OCI-M2 (cell line): ENCODE measurements around the gene ARMC5.
"Not testable (repeated sequence)": the region's sequence is repeated elsewhere in the genome, so short reads cannot be mapped to it uniquely, and the experiment has no call there.

Source experiments
- DNase-seq: peaks from one replicate; lab custom pipeline; 2025; ENCODE audit not compliant: unreplicated experiment; lab: John Stamatoyannopoulos, UW

Gene ARMC5, protein sequence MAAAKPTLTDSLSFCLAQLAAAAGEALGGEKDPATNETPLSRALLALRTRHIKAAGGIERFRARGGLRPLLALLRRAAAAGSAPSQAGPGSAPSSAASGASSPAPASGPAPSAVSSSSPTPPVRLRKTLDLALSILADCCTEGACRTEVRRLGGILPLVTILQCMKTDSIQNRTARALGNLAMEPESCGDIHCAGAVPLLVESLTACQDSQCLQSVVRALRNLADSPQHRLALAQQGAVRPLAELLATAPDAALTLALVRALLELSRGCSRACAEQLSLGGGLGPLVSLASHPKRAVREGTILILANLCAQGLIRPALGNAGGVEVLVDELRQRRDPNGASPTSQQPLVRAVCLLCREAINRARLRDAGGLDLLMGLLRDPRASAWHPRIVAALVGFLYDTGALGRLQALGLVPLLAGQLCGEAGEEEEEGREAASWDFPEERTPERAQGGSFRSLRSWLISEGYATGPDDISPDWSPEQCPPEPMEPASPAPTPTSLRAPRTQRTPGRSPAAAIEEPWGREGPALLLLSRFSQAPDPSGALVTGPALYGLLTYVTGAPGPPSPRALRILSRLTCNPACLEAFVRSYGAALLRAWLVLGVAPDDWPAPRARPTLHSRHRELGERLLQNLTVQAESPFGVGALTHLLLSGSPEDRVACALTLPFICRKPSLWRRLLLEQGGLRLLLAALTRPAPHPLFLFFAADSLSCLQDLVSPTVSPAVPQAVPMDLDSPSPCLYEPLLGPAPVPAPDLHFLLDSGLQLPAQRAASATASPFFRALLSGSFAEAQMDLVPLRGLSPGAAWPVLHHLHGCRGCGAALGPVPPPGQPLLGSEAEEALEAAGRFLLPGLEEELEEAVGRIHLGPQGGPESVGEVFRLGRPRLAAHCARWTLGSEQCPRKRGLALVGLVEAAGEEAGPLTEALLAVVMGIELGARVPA

GRCh38 chr16:31458844-31459686, at the start of gene ARMC5:
TSS of gene ARMC5 (plus strand) at chr16:31459501. CDS start at chr16:31459525, 24 bp downstream.
- DNase-seq, result peak; percentile 78

GRCh38 chr16:31410082-31410481, 49.2 kb upstream of the ARMC5 start:
- no peak for DNase-seq

GRCh38 chr16:31411024-31411844, 48.1 kb upstream of the ARMC5 start:
- no peak for DNase-seq

- DNase-seq, result no peak
Measured at GRCh38 chr16:31412750-31413149, 46.6 kb upstream of the ARMC5 start.

DNA sequence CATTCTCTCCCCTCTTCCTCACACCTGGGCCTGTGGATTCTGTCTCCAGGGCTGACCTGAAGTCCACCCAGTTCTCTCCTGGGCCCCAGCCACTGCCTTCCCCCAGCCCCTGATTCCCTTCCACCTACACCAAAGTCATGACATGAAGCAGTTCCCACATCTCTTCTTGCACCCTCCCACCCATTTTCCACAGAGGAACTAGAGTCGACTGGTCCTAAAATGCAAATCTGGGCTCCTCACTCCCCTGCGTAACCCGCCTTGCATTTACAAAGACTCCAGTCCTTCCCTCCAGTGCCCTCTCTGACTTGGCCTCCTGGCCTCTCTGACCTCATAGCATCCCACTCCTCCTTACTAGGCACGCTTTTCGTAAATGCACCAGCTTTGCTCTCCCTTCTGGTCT, 45.9 kb upstream of the ARMC5 start:
- DNase-seq, result no peak

DNA sequence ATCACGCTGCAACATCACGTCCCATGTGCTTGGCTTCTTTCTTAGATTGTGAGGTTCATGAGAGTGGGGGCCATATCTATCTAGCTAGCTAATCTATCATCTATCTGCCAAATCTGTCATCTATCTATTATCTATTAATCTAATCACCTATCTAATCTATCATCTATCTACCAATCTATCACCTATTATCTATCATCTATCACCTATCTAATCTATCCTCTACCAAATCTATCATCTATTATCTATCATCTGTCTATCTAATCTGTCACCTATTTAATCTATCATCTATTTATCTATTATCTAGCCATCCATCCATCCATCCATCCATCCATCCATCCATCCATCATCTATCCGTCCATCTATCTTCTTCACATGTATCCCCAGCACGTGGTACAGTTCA, 45.4 kb upstream of the ARMC5 start:
- no peak for DNase-seq

DNA sequence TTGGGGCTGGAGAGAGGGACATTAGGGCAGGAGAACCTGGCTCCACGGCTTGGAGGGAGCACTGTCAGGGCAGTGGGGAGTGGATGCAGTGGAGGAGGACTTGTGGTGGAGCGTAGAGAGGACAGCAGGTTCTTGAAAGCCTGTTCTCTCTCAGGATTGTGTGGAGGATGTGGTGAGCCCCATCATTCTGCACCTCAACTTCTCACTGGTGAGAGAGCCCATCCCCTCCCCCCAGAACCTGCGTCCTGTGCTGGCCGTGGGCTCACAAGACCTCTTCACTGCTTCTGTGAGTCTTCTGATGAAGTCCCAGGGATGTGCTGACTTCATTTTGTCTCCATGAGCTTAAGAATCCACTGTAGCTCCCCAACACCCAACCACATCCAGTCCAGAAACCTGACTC, 44.6 kb upstream of the ARMC5 start:
- DNase-seq, result no peak

GRCh38 chr16:31416371-31416770, 42.9 kb upstream of the ARMC5 start:
- DNase-seq, result no peak

GRCh38 chr16:31417036-31417435, 42.3 kb upstream of the ARMC5 start:
- DNase-seq, result not testable (repeated sequence)

DNA sequence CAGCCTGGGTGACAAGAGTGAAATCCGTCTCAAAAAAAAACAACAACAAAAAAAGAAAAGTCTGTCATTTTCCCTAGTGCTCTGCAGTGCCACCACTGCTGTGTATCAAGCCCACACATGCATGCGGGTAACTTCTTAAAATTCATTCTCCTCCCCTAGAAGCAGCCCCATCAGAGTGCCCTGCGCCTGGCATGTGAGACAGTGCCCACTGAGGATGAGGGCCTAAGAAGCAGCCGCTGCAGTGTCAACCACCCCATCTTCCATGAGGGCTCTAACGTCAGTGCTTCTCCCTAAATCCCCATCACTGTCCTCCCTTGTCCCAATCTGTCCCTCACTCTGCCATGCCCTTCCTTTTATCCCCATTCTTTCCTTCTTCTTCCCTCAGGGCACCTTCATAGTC, 41.4 kb upstream of the ARMC5 start:
- no peak for DNase-seq

- no peak for DNase-seq
Measured at GRCh38 chr16:31420037-31420436, 39.3 kb upstream of the ARMC5 start.

DNA sequence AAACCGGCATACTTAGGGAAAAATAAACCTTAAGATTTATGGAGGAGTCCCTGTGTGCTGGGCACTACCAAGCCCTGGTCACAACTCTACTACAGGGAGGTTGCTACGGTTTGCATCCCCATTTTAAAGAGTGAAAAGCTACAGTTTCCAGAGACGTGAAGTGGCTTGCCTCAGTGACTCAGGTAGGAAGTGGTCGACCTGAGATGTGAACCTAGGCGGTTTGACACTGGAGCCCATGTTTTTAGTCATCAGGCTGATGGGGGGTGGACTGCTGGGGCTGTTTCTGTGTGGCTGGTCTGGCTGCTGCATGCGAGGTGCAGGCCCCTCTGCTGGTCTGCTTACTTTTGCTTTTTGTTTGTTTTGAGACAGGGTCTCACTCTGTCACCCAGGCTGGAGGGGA, 37.7 kb upstream of the ARMC5 start:
- DNase-seq, result no peak

DNA sequence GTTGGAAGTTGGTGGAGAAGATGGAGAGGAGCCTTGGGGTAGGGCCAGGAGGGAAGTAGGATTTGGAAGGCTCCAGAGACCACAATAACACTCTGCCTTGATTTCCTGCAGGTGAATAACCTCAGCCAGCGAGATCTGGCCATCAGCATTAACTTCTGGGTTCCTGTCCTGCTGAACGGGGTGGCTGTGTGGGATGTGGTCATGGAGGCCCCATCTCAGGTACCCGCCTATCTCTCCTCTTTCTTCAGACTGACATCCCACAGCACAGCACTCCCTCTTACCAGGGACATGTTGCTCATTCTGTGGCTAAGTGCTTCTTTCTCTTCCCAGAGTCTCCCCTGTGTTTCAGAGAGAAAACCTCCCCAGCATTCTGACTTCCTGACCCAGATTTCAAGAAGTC, 36.1 kb upstream of the ARMC5 start:
- no peak for DNase-seq

- DNase-seq, result no peak
Measured at GRCh38 chr16:31423801-31424200, 35.5 kb upstream of the ARMC5 start.

DNA sequence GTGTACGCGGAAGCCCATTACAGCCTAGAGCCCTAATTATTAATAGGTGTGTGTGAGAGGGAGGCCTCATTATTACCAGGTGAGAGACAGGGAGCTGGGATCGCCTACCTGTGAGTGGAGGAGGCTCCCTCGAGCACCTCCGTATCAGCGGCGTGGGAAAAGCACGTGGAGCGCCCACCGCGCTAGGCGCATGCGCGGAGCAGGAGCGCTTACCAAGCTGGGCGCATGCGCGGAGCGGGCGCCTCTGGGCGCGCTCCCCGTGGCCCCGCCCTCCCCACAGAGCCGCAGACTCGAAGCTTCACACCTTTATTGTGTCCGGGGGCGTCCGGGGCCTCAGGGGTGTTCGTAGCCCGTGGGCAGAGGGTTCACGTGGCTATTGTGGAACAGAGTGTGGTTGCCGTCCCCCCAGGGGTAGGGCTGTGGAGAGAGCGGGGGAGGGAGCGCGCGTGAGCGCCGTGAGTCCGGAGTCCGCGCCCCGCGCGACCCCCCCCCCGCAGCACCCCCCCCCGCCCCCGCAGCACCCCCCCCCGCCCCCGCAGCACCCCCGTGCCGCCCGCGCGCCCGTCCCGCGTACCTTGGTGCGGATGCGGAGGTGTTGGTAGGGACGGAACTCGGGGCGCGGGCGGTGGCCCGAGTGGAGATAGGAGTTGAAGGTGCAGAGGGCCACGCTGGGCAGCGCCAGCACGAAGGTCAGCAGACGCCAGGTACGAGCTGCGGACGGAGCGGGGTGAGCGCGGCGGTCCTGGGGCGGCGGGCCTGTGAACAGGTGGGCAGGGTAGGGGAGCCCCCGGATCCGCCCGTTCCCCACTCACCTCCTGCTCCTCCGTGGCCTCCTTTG, 31.6 kb upstream of the ARMC5 start:
- no peak for DNase-seq

- DNase-seq, result no peak
Measured at GRCh38 chr16:31428279-31428597, 31.1 kb upstream of the ARMC5 start, which contains the start of gene COX6A2. TSS of gene COX6A2 (minus strand) at chr16:31428360. CDS start at chr16:31428325, 35 bp downstream.

DNA sequence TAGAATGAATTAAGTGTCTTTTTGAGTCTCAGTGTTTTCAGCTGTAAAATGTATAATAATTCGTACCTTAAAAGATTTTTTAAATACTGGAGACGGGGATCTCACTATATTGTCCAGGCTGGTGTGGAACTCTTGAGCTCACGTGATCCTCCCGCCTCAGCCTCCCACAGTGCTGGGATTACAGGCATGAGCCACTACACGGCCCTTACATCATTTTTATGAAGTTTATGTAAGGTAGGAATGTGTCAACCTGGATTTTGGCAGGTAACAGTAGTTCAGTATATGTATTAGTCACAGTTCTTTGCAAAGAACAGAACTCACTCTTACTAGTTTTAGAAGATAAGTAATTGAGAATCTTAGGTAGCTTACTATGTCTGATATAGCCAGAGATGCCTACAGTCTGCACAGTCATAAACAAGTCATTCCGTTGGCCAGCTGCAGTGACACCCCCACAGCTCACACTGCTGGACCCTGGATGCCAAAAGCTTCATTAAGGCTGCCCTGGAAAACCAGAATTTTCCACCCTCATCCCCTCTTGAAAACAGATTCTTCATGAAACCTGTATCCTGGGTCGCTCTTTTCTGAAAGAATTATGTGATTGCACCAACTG, 30.6 kb upstream of the ARMC5 start:
- no peak for DNase-seq

- no peak for DNase-seq
Measured at GRCh38 chr16:31429314-31429713, 30.0 kb upstream of the ARMC5 start.

DNA sequence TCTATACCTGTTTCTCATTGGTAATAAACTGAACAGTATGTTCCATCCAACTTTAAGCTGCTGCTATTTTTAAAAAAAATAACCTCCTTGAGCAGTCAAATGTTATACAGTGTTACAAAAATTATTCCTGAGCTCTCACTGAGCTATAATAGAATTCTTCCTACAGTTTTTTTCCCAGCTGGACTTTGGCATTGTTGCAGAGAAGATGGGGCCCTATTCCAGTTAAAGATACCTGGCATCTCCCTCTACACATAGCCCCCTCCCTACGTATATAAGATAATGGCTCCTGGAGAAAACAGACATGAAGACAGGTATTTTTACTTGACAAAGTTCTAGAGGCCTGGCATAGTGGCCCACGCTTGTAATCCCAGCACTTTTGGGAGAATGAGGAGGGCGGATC, 29.5 kb upstream of the ARMC5 start:
- no peak for DNase-seq
